Astrocyte (in vitro differentiated cells and primary cell): ENCODE results near the gene PPP1R14D.

Experiments
- CTCF ChIP-seq: IDR thresholded peaks from 2 replicates; pipeline ENCODE4 v1.5.1; 2011; ENCODE audit warnings: low read depth, mild to moderate bottlenecking, inconsistent platforms, low read length, moderate library complexity; ENCODE audit not compliant: insufficient read depth
- EZH2 ChIP-seq: IDR thresholded peaks from 2 replicates; pipeline ENCODE4 v1.6.1; 2012; ENCODE audit warnings: mild to moderate bottlenecking, low read length, inconsistent platforms; ENCODE audit not compliant: insufficient read depth

- no peak for TF ChIP-seq CTCF
- no peak for TF ChIP-seq EZH2
Measured at GRCh38 chr15:40856746-40857145, 28.2 kb upstream of the PPP1R14D start.
